NCI-H82 (cell line): ENCODE results near the gene CRELD2.

Experiments used
- DNase-seq: peaks from one replicate; lab custom pipeline; 2025; lab: John Stamatoyannopoulos, UW

Gene CRELD2

DNA sequence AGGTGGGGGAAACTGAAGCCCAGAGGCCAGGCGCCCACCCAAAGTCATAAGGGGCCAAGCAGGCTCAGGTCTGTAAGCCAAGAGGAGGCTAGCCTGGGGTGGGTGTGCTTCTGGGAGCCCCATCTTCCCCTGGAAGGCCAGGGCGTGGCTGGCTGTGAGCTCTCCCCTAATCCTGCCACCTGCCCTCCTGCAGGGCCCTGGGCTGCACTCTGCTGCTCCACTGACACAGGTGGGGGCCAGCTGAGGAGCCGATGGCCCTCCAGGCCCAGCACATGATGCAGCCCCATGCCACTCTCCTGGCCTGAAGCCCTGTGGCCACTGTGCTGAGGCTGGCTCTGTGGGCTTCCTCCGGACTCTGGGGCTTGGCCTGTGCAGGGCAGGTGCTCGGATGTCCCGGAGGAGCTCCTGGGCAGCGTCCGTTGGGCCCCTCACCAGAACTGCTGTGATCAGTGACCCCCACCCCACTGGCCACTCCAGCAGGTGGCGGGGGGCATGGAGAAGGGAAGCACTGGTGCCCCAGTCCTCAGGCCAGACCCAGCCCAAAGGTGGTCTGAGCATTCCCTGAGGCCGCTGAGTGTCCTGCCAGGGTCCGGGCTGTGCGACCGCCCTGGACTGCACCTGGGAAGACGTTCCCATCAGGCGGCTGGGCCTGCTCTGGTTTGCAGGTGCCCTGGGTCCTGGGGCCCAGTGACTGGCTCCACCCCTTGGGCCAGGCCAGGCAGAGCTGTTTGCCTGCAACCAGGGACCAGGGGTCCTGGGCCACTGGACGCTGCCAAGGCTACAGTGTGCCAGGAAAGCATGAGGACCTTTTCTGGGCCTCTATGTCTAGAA, 50.6 kb downstream of the CRELD2 start:
- no peak for DNase-seq

DNA sequence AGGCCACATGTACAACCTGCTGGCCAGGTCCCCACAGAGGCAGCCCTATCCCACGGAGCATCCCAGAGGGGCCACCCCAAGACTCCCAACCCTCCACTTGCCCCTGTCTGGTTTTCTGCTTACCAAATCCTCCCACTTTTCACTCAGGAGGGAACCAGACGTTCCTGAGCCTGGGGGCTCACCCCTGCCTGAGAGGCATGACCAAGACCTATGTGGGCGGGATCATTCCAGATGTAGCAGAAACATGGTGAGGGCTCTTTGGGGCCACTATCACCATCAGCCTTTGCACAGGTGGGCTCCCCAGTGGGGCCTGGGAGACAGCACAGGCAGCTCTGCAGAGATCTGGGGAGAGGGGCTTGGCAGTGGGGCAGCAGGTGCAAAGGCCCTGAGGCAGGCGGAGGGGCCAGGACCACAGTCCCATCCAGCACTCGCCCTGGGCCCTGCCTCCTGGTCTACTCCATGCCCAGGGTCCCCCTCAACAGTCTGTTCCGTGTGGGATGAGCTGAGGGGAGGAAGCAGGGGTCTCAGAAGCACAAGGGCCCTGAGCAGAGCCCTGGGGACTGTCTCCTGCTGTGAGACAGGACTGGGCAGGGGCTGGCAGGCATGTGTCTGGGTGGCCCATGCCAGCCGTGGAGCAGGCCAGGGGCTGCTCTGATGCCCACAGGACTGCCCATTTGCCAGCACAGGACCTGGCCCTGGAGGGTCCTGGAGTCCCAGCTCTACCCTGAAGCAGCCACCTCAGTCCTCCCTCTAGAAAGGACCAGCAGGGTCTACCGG, 51.5 kb downstream of the CRELD2 start:
- DNase-seq: no peak

- peak; percentile 63 for DNase-seq
Observed at GRCh38 chr22:49970528-49971231, 52.2 kb downstream of the CRELD2 start.

GRCh38 chr22:49971232-49972162, 53.1 kb downstream of the CRELD2 start:
- DNase-seq: no peak

- DNase-seq: no peak
Observed at GRCh38 chr22:49972163-49973017, 54.0 kb downstream of the CRELD2 start.

DNA sequence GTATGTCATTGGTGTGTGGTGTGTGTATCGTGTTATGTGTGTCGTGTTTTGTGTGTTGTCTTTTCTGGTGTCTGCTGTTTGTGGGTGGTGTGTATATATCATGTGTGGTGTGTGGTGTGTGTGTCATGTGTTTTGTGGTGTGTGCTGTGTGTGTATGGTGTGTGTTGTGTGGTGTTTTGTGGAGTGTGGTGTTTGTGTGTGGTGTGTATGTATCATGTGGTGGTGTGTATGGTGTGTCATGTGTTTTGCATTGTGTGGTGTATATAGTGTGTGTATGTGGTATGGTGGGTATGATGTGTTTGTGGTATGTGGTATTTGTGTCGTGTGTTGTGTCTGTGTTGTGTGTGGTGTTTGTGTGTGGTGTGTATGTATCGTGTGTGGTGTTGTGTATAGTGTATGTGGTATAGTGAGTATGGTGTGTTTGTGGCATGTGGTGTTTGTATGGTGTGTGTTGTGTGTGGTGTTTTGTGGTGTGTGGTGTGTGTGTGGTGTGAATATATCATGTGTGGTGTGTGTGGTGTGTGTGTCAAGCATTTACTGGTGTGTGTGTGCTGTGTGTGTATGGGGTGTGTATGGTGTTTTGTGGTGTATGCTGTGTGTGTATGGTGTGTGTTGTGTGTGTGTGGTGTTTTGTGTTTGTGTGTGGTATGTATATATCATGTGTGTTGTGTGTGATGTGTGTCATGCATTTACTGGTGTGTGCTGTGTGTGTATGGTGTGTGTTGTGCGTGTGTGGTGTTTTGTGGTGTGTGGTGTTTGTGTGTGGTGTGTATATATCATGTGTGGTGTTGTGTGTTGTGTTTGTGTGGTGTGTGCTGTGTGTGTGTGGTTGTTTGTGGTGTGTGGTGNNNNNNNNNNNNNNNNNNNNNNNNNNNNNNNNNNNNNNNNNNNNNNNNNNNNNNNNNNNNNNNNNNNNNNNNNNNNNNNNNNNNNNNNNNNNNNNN, 54.9 kb downstream of the CRELD2 start:
- DNase-seq: no peak

GRCh38 chr22:49975543-49976389, 57.3 kb downstream of the CRELD2 start:
- no peak for DNase-seq

GRCh38 chr22:49976439-49977175, 58.2 kb downstream of the CRELD2 start:
- DNase-seq: no peak
